H9 (cell line): Measurements from ENCODE around the gene HK3. TPM values are rescaled to one million over a fixed set of nuclear protein-coding genes. Genes with fewer than 3 reads are reported as not detected.

Source experiments
- DNase-seq: peaks from one replicate; pipeline ENCODE4 v3.0.0-alpha.2; 2017
- H2AFZ ChIP-seq: one replicate; pipeline ENCODE4 v1.6.1; 2013; ENCODE audit warnings: mild to moderate bottlenecking, low read length, control low read depth, moderate library complexity
- H2AK5ac ChIP-seq: 2 replicates; pipeline ENCODE4 v1.6.1; 2013; ENCODE audit warnings: low read length, control low read depth, mixed read lengths; ENCODE audit not compliant: insufficient read length
- H2BK120ac ChIP-seq: one replicate; pipeline ENCODE4 v1.6.1; 2013; ENCODE audit warnings: low read depth, mild to moderate bottlenecking, low read length, control low read depth, inconsistent platforms; ENCODE audit not compliant: poor library complexity, severe bottlenecking
- H2BK12ac ChIP-seq: 2 replicates; pipeline ENCODE4 v1.6.1; 2013; ENCODE audit warnings: low read length, control low read depth, mixed read lengths, low read depth; ENCODE audit not compliant: insufficient read length
- H2BK15ac ChIP-seq: 2 replicates; pipeline ENCODE4 v1.6.1; 2013; ENCODE audit warnings: low read depth, low read length, control low read depth
- H2BK20ac ChIP-seq: one replicate; pipeline ENCODE4 v1.6.1; 2013; ENCODE audit warnings: low read depth, mild to moderate bottlenecking, low read length, control low read depth, inconsistent platforms; ENCODE audit not compliant: poor library complexity, severe bottlenecking
- H2BK5ac ChIP-seq: 2 replicates; pipeline ENCODE4 v1.6.1; 2013; ENCODE audit warnings: low read length, control low read depth, mixed read lengths; ENCODE audit not compliant: insufficient read length
- H3K14ac ChIP-seq: 2 replicates; pipeline ENCODE4 v1.6.1; 2013; ENCODE audit warnings: low read length, control low read depth; ENCODE audit not compliant: insufficient read depth
- H3K18ac ChIP-seq: 2 replicates; pipeline ENCODE4 v1.6.1; 2013; ENCODE audit warnings: low read depth, mild to moderate bottlenecking, mixed read lengths, low read length, control low read depth; ENCODE audit not compliant: insufficient read length
- H3K23ac ChIP-seq: 2 replicates; pipeline ENCODE4 v1.6.1; 2013; ENCODE audit warnings: low read length, control low read depth, mixed read lengths, low read depth; ENCODE audit not compliant: insufficient read length
- H3K23me2 ChIP-seq: 2 replicates; pipeline ENCODE4 v1.6.1; 2013; ENCODE audit warnings: low read depth, mild to moderate bottlenecking, mixed read lengths, low read length, control low read depth; ENCODE audit not compliant: insufficient read length, poor library complexity, severe bottlenecking
- H3K27ac ChIP-seq: 2 replicates; pipeline ENCODE4 v1.5.1; 2013; ENCODE audit warnings: low read length, control low read depth, mixed read lengths, low read depth; ENCODE audit not compliant: insufficient read length
- H3K27me3 ChIP-seq: 2 replicates; pipeline ENCODE4 v1.6.1; 2013; ENCODE audit warnings: low read length, control low read depth, inconsistent platforms; ENCODE audit not compliant: insufficient read depth
- H3K4ac ChIP-seq: 2 replicates; pipeline ENCODE4 v1.6.1; 2013; ENCODE audit warnings: low read depth, mild to moderate bottlenecking, control low read depth, inconsistent platforms, low read length, moderate library complexity
- H3K4me1 ChIP-seq: 2 replicates; pipeline ENCODE4 v1.6.1; 2013; ENCODE audit warnings: low read length, control low read depth, inconsistent platforms; ENCODE audit not compliant: insufficient read depth
- H3K4me2 ChIP-seq: 2 replicates; pipeline ENCODE4 v1.6.1; 2013; ENCODE audit warnings: low read length, control low read depth, mixed read lengths; ENCODE audit not compliant: insufficient read length, insufficient read depth
- H3K56ac ChIP-seq: 2 replicates; pipeline ENCODE4 v1.6.1; 2013; ENCODE audit warnings: low read depth, mild to moderate bottlenecking, mixed read lengths, low read length, control low read depth; ENCODE audit not compliant: insufficient read length
- H3K79me1 ChIP-seq: 2 replicates; pipeline ENCODE4 v1.6.1; 2013; ENCODE audit warnings: low read depth, mild to moderate bottlenecking, moderate library complexity, low read length, control low read depth, inconsistent platforms; ENCODE audit not compliant: insufficient read depth, poor library complexity, severe bottlenecking
- H3K79me2 ChIP-seq: 2 replicates; pipeline ENCODE4 v1.6.1; 2013; ENCODE audit warnings: low read length, control low read depth, inconsistent platforms; ENCODE audit not compliant: insufficient read depth
- H3K9ac ChIP-seq: 2 replicates; pipeline ENCODE4 v1.6.1; 2013; ENCODE audit warnings: low read length, control low read depth, mixed read lengths; ENCODE audit not compliant: insufficient read length; ENCODE audit errors: extremely low read depth
- H3K9me3 ChIP-seq: one replicate; pipeline ENCODE4 v1.6.1; 2013; ENCODE audit warnings: low read depth, low read length, inconsistent platforms; ENCODE audit not compliant: control insufficient read depth
- H3T11ph ChIP-seq: one replicate; pipeline ENCODE4 v1.6.1; 2013; ENCODE audit warnings: mild to moderate bottlenecking, low read length, control low read depth, inconsistent platforms
- H4K20me1 ChIP-seq: one replicate; pipeline ENCODE4 v1.6.1; 2013; ENCODE audit not compliant: control insufficient read depth, insufficient read length, insufficient read depth
- H4K5ac ChIP-seq: 2 replicates; pipeline ENCODE4 v1.6.1; 2013; ENCODE audit warnings: low read depth, mild to moderate bottlenecking, mixed read lengths, low read length, control low read depth; ENCODE audit not compliant: insufficient read length
- H4K8ac ChIP-seq: replicated peaks from 2 replicates; pipeline ENCODE4 v1.6.1; 2013; ENCODE audit warnings: low read length, control low read depth, mixed read lengths, low read depth; ENCODE audit not compliant: insufficient read length
- H4K91ac ChIP-seq: 2 replicates; pipeline ENCODE4 v1.6.1; 2013; ENCODE audit warnings: low read depth, mild to moderate bottlenecking, moderate library complexity, mixed read lengths, low read length, control low read depth; ENCODE audit not compliant: insufficient read length
- H3K27ac Mint-ChIP-seq, 3 experiments: 2 replicates in 2 of 3; 3 replicates in 1 of 3; pipeline ENCODE4 v1.8.0; 2020 to 2021; ENCODE audit warnings: mixed read lengths in 3 of 3, mild to moderate bottlenecking in 1 of 3, moderate library complexity in 1 of 3
- H3K27me3 Mint-ChIP-seq: 2 replicates; pipeline ENCODE4 v1.8.0; 2021; ENCODE audit warnings: low read depth, mild to moderate bottlenecking, moderate library complexity, mixed read lengths
- H3K36me3 Mint-ChIP-seq, 3 experiments: 2 replicates in 2 of 3; 3 replicates in 1 of 3; pipeline ENCODE4 v1.8.0; 2020 to 2021; ENCODE audit warnings: low read depth in 3 of 3, mixed read lengths in 3 of 3; ENCODE audit not compliant: insufficient read depth in 1 of 3
- H3K4me1 Mint-ChIP-seq, 2 experiments: 2 replicates each; pipeline ENCODE4 v1.8.0; 2020; ENCODE audit warnings: mixed read lengths in 2 of 2
- H3K4me3 Mint-ChIP-seq, 2 experiments: 2 replicates in 1 of 2; 3 replicates in 1 of 2; pipeline ENCODE4 v1.8.0; 2020 to 2021; ENCODE audit warnings: mild to moderate bottlenecking in 2 of 2, mixed read lengths in 2 of 2, moderate library complexity in 1 of 2
- H3K9me3 Mint-ChIP-seq, 2 experiments: 2 replicates in 1 of 2; 3 replicates in 1 of 2; pipeline ENCODE4 v1.8.0; 2020; ENCODE audit warnings: mild to moderate bottlenecking in 2 of 2, mixed read lengths in 2 of 2, moderate library complexity in 1 of 2
- CTCF ChIP-seq: fragments of 200-600 bp; sonication (generic); conservative IDR thresholded peaks from 3 replicates; pipeline ENCODE4 v1.8.0; 2021; ENCODE audit warnings: antibody characterized with exemption, mild to moderate bottlenecking
- WGBS: extraction: QIAGEN DNeasy Blood & Tissue Kit; methylation state at CpG from one replicate; pipeline ENCODE4 v1.1.7; 2013; ENCODE audit warnings: missing lambda C conversion rate, low lambda C conversion rate, mixed read lengths; ENCODE audit not compliant: insufficient read length; ENCODE audit errors: extremely low coverage; 5-methylcytosine and 5-hydroxymethylcytosine counted together
- total RNA-seq: library from RNA; stranded (reverse); gene quantifications from 2 replicates; pipeline ENCODE4 v1.2.1, GENCODE V29; 2021

HK3 gene
- total RNA-seq, 1 experiment from 2014 or later, result not detected

GRCh38 chr5:176854164-176854563 lies 45.0 kb downstream of the HK3 start:
- no peak overlapping the region for H3K9ac ChIP-seq
- H3K14ac ChIP-seq, result no peak overlapping the region
- H3K79me2 ChIP-seq, result no peaks in the 10 kb centered on the region
- no peak overlapping the region for H3K4me2 ChIP-seq
- no peaks in the 10 kb centered on the region for H3K9me3 Mint-ChIP-seq
- peaks cover 2% of the 10 kb centered on the region for H3K27me3 Mint-ChIP-seq
- no peaks in the 10 kb centered on the region for H3K23me2 ChIP-seq
- H4K20me1 ChIP-seq, result no peaks in the 10 kb centered on the region
- no peak overlapping the region for H3K56ac ChIP-seq
- H2AK5ac ChIP-seq, result no peak overlapping the region
- no peaks in the 10 kb centered on the region for H3K9me3 ChIP-seq
- no peak overlapping the region for H4K8ac ChIP-seq
- peaks cover 0 to 9% of the 10 kb centered on the region in 2 experiments; a peak in 2 of 4 replicates for H3K4me1 Mint-ChIP-seq
- H2AFZ ChIP-seq, result no peak overlapping the region
- no peak overlapping the region for H3K23ac ChIP-seq
- TF ChIP-seq CTCF, result no peak
- DNase-seq, result no peak
- H3K27ac ChIP-seq, result no peak overlapping the region
- no peak overlapping the region for H3K18ac ChIP-seq
- no CpG with 5 or more reads among the region's 8 CpGs for WGBS
- H2BK5ac ChIP-seq, result no peak overlapping the region
- H3K36me3 Mint-ChIP-seq, result no peaks in the 10 kb centered on the region
- no peaks in the 10 kb centered on the region for H3K27me3 ChIP-seq
- no peak overlapping the region for H2BK20ac ChIP-seq
- no peak overlapping the region for H3K4ac ChIP-seq
- no peak overlapping the region for H2BK15ac ChIP-seq
- H3K4me3 Mint-ChIP-seq, result no peak overlapping the region
- H2BK120ac ChIP-seq, result no peak overlapping the region
- H2BK12ac ChIP-seq, result no peak overlapping the region
- H3T11ph ChIP-seq, result no peak overlapping the region
- no peaks in the 10 kb centered on the region for H3K4me1 ChIP-seq
- no peak overlapping the region for H4K5ac ChIP-seq
- no peaks in the 10 kb centered on the region for H3K79me1 ChIP-seq
- peak overlapping the region in 2 of 3 experiments; percentile 49 to 68; a peak in 2 of 7 replicates for H3K27ac Mint-ChIP-seq
- H4K91ac ChIP-seq, result no peak overlapping the region
